ENCODE results near the gene IGFBP5. TPM values are rescaled to one million over a fixed set of nuclear protein-coding genes. Genes with fewer than 3 reads are reported as not detected.

The IGFBP5 gene
- total and polyA plus RNA-seq, 10 of the 15 experiments (the other 5 are each of a cell fraction or from before 2014, with no cell fraction given) = 2.8 TPM; not detected in 9

GRCh38 chr2:216624251-216624650, 71.1 kb downstream of the IGFBP5 start:
- no peak overlapping the region for H3K9ac ChIP-seq (ENCODE audit: control insufficient read depth, insufficient read depth, low read length)
- H3K9me3 ChIP-seq (replicated peaks; ENCODE audit: control insufficient read depth, insufficient read depth, low read length) = no peaks in the 10 kb centered on the region
- H3K4me3 ChIP-seq = no peak overlapping the region
- TF ChIP-seq ASH2L (IDR thresholded peaks at IDR 0.05; ENCODE audit: borderline replicate concordance, low read depth) = no peak
- TF ChIP-seq IRF4 (IDR thresholded peaks at IDR 0.05; ENCODE audit: low read depth, low read length) = no peak
- TF ChIP-seq PKNOX1 (IDR thresholded peaks at IDR 0.05) = peak; percentile 26; the same call in 1 of the 2 replicates
- no peak for TF ChIP-seq EGR1 (IDR thresholded peaks at IDR 0.05; ENCODE audit: borderline replicate concordance in 1 of 2, low read depth in 2 of 2, low read length in 2 of 2)
- TF ChIP-seq KAT2A (conservative IDR thresholded peaks at IDR 0.05; ENCODE audit: control insufficient read depth, low read depth, low read length) = no peak
- DNase-seq (ENCODE audit: low read depth, low spot score) (no peak), FAIRE-seq (no peak), ATAC-seq (no peak)
- RAD21 ChIA-PET (ENCODE audit: unreplicated experiment) = no interaction called here
- POLR2A ChIA-PET = no interaction called here
- 25% methylated on average over 2 of the region's 2 CpGs for WGBS (ENCODE audit: insufficient coverage, insufficient replicate concordance, low lambda C conversion rate, missing lambda C conversion rate)
- peaks cover 3% of the 10 kb centered on the region; the same call in 1 of the 2 replicates for H3K4me1 ChIP-seq (ENCODE audit: control insufficient read depth, insufficient read depth, low read length)
- no peaks in the 10 kb centered on the region for H3K27me3 ChIP-seq (replicated peaks in 1 of 2; ENCODE audit: control insufficient read depth in 2 of 2, insufficient read depth in 2 of 2, low read length in 1 of 2)
- H3K79me2 ChIP-seq (ENCODE audit: control insufficient read depth, insufficient read depth, low read length) = no peaks in the 10 kb centered on the region
- H3K27ac ChIP-seq (ENCODE audit: control insufficient read depth, insufficient read depth) = no peak overlapping the region
- no peak overlapping the region for H3K4me2 ChIP-seq (ENCODE audit: control insufficient read depth, insufficient read depth)
- no peak overlapping the region for H2AFZ ChIP-seq (ENCODE audit: control insufficient read depth, low read depth, low read length)
- no TSS peak for BruUV-seq (replicated peaks)
- SMC1A ChIA-PET (ENCODE audit: uncharacterized antibody, unreplicated experiment) = no interaction called here
- in situ Hi-C loops (cut with MboI) = no loop called here
- CTCF ChIA-PET = interaction anchor here (0.6 to 1.1 kb wide), 2 partner anchors 40 to 106 kb away, joined by 3 to 4 read pairs; no protein-coding TSS in a partner anchor
- H4K20me1 ChIP-seq (ENCODE audit: control insufficient read depth, insufficient read depth) = no peaks in the 10 kb centered on the region
- no peaks in the 10 kb centered on the region for H3K36me3 ChIP-seq (ENCODE audit: control insufficient read depth in 2 of 2, insufficient read depth in 2 of 2, low read length in 1 of 2)
- intact Hi-C loops (cut with micrococcal nuclease; ENCODE audit: unreplicated experiment) = no loop called here

- DNase-seq (ENCODE audit: low read depth, low spot score) (no peak), FAIRE-seq (no peak), ATAC-seq (no peak)
- in situ Hi-C loops (cut with MboI) (no loop called here), intact Hi-C loops (cut with micrococcal nuclease; ENCODE audit: unreplicated experiment) (no loop called here)
- RAD21 ChIA-PET (ENCODE audit: unreplicated experiment) = no interaction called here
- Histone ChIP-seq H3K27ac (ENCODE audit: control insufficient read depth, insufficient read depth) (no peak overlapping the region), H3K9me3 (replicated peaks; ENCODE audit: control insufficient read depth, insufficient read depth, low read length) (no peaks in the 10 kb centered on the region), H3K79me2 (ENCODE audit: control insufficient read depth, insufficient read depth, low read length) (no peaks in the 10 kb centered on the region), H3K36me3 (ENCODE audit: control insufficient read depth in 2 of 2, insufficient read depth in 2 of 2, low read length in 1 of 2) (no peaks in the 10 kb centered on the region), H3K27me3 (replicated peaks in 1 of 2; ENCODE audit: control insufficient read depth in 2 of 2, insufficient read depth in 2 of 2, low read length in 1 of 2) (no peaks in the 10 kb centered on the region), H3K4me1 (ENCODE audit: control insufficient read depth, insufficient read depth, low read length) (peaks cover 3% of the 10 kb centered on the region; the same call in 1 of the 2 replicates), H3K4me3 (no peak overlapping the region), H3K9ac (ENCODE audit: control insufficient read depth, insufficient read depth, low read length) (no peak overlapping the region), H3K4me2 (ENCODE audit: control insufficient read depth, insufficient read depth) (no peak overlapping the region), H4K20me1 (ENCODE audit: control insufficient read depth, insufficient read depth) (no peaks in the 10 kb centered on the region), H2AFZ (ENCODE audit: control insufficient read depth, low read depth, low read length) (no peak overlapping the region)
- POLR2A ChIA-PET = interaction anchor here (0.7 kb wide), 1 partner anchor 105 kb away, joined by 7 read pairs; no protein-coding TSS in a partner anchor
- CTCF ChIA-PET = no interaction called here
- 3% methylated on average over 4 of the region's 4 CpGs for WGBS (ENCODE audit: insufficient coverage, insufficient replicate concordance, low lambda C conversion rate, missing lambda C conversion rate)
- SMC1A ChIA-PET (ENCODE audit: uncharacterized antibody, unreplicated experiment) = interaction anchor here (0.6 kb wide), 1 partner anchor 98 kb away, joined by 3 read pairs; no protein-coding TSS in a partner anchor
- no TSS peak for BruUV-seq (replicated peaks)
- TF ChIP-seq ZBTB40 (IDR thresholded peaks at IDR 0.05; ENCODE audit: borderline replicate concordance) (no peak), PKNOX1 (IDR thresholded peaks at IDR 0.05) (peak; percentile 35; the same call in 1 of the 2 replicates), BCL11A (IDR thresholded peaks at IDR 0.05; ENCODE audit: low read depth, low read length) (no peak), SKIL (IDR thresholded peaks at IDR 0.05; ENCODE audit: low read depth, poor library complexity, severe bottlenecking) (no peak)
Measured at GRCh38 chr2:216622526-216622925, 72.8 kb downstream of the IGFBP5 start.

Data from GM12878 (cell line).